GM12875 (cell line): ENCODE measurements around the gene ZFPM1.
A peak's percentile ranks its signal among the peaks of the same experiment; 100 is the strongest.

ENCODE experiments used
- H3K4me3 ChIP-seq: one replicate; pipeline ENCODE4 v1.5.1; 2011; ENCODE audit warnings: low read depth, low read length, control low read depth
- CTCF ChIP-seq: IDR thresholded peaks from 2 replicates; pipeline ENCODE4 v1.5.1; 2011; ENCODE audit warnings: low read depth, mild to moderate bottlenecking, control low read depth, inconsistent platforms, low read length, moderate library complexity, borderline replicate concordance; ENCODE audit not compliant: insufficient read depth

Gene ZFPM1

GRCh38 chr16:88424587-88425235, 28.4 kb upstream of the ZFPM1 start:
- no peak overlapping the region for H3K4me3 ChIP-seq
- no peak for TF ChIP-seq CTCF

GRCh38 chr16:88426018-88426417, 27.1 kb upstream of the ZFPM1 start:
- TF ChIP-seq CTCF, result no peak
- no peak overlapping the region for H3K4me3 ChIP-seq

- H3K4me3 ChIP-seq, result no peak overlapping the region
- no peak for TF ChIP-seq CTCF
These were observed 25.7 kb upstream of the ZFPM1 start for GRCh38 chr16:88427376-88427775.

- TF ChIP-seq CTCF, result no peak
- H3K4me3 ChIP-seq, result no peak overlapping the region
These were observed 24.9 kb upstream of the ZFPM1 start for GRCh38 chr16:88428156-88428555.

GRCh38 chr16:88428616-88429386, 24.3 kb upstream of the ZFPM1 start:
- no peak for TF ChIP-seq CTCF
- no peak overlapping the region for H3K4me3 ChIP-seq

GRCh38 chr16:88429387-88430184, 23.5 kb upstream of the ZFPM1 start:
- peak overlapping the region; percentile 66 for H3K4me3 ChIP-seq
- no peak for TF ChIP-seq CTCF
